OCI-LY1 (cell line): ENCODE measurements around the gene WHRN.

ENCODE experiments used
- H2AFZ ChIP-seq: fragments of 200-600 bp; sonication (generic), shearing (Covaris generic); 2 replicates; pipeline ENCODE4 v1.6.0; 2014; ENCODE audit warnings: antibody characterized with exemption, mild to moderate bottlenecking, low read length
- H3F3A ChIP-seq: fragments of 200-600 bp; sonication (generic), shearing (Covaris generic); 2 replicates; pipeline ENCODE4 v1.6.0; 2014; ENCODE audit warnings: mild to moderate bottlenecking, antibody characterized with exemption, low read length, moderate library complexity; ENCODE audit not compliant: insufficient read depth
- H3K27ac ChIP-seq: fragments of 200-600 bp; sonication (generic); 2 replicates; pipeline ENCODE4 v1.5.1; 2014; ENCODE audit warnings: low read length, mixed run types, mild to moderate bottlenecking, low read depth; ENCODE audit not compliant: poor library complexity, severe bottlenecking
- H3K27me3 ChIP-seq: fragments of 200-600 bp; sonication (generic); 2 replicates; pipeline ENCODE4 v1.6.0; 2014; ENCODE audit warnings: antibody characterized with exemption, mild to moderate bottlenecking, low read length, moderate library complexity; ENCODE audit not compliant: insufficient read depth
- H3K36me3 ChIP-seq: fragments of 200-600 bp; sonication (generic); 2 replicates; pipeline ENCODE4 v1.6.1; 2014; ENCODE audit warnings: mild to moderate bottlenecking, antibody characterized with exemption, low read length, moderate library complexity, mixed read lengths; ENCODE audit not compliant: insufficient read depth
- H3K4me1 ChIP-seq: fragments of 200-600 bp; sonication (generic); 2 replicates; pipeline ENCODE4 v1.5.1; 2014; ENCODE audit warnings: mild to moderate bottlenecking, low read length, moderate library complexity; ENCODE audit not compliant: insufficient read depth, severe bottlenecking
- H3K4me2 ChIP-seq: fragments of 200-600 bp; sonication (generic), shearing (Covaris generic); 2 replicates; pipeline ENCODE4 v1.6.1; 2014; ENCODE audit warnings: low read length
- H3K4me3 ChIP-seq: fragments of 200-600 bp; sonication (generic); 2 replicates; pipeline ENCODE4 v1.5.1; 2014; ENCODE audit warnings: low read length, low read depth, mild to moderate bottlenecking, mixed read lengths; ENCODE audit not compliant: poor library complexity, severe bottlenecking
- H3K79me2 ChIP-seq: fragments of 200-600 bp; shearing (Covaris generic); 2 replicates; pipeline ENCODE4 v1.6.1; 2016; ENCODE audit warnings: mixed run types, low read length, mixed read lengths; ENCODE audit not compliant: insufficient read depth
- H3K9ac ChIP-seq: fragments of 200-600 bp; sonication (generic), shearing (Covaris generic); 2 replicates; pipeline ENCODE4 v1.6.1; 2014; ENCODE audit warnings: mild to moderate bottlenecking, low read length, mixed read lengths
- H3K9me2 ChIP-seq: fragments of 200-600 bp; sonication (generic), shearing (Covaris generic); 2 replicates; pipeline ENCODE4 v1.6.1; 2014; ENCODE audit warnings: low read depth, mild to moderate bottlenecking, low read length, mixed read lengths
- H3K9me3 ChIP-seq: fragments of 200-600 bp; shearing (Covaris generic); 2 replicates; pipeline ENCODE4 v1.6.1; 2014; ENCODE audit warnings: low read length, mixed read lengths
- H4K20me1 ChIP-seq: fragments of 200-600 bp; sonication (generic), shearing (Covaris generic); 2 replicates; pipeline ENCODE4 v1.6.0; 2016; ENCODE audit warnings: mild to moderate bottlenecking, low read length; ENCODE audit not compliant: insufficient read depth
- CTCF ChIP-seq: fragments of 200-600 bp; sonication (generic), shearing (Covaris generic); IDR thresholded peaks from 2 replicates; pipeline ENCODE4 v1.5.1; 2017; ENCODE audit warnings: mild to moderate bottlenecking, antibody characterized with exemption, low read length, moderate library complexity, mixed read lengths
- EZH2 ChIP-seq: fragments of 200-600 bp; sonication (generic), shearing (Covaris generic); IDR thresholded peaks from 2 replicates; pipeline ENCODE4 v1.8.0; 2017; ENCODE audit warnings: borderline replicate concordance, mixed run types, mild to moderate bottlenecking, antibody characterized with exemption, low read length, moderate library complexity, mixed read lengths

Gene WHRN

GRCh38 chr9:114446036-114446435 lies 59.2 kb downstream of the WHRN start:
- peaks cover under 1% of the 10 kb centered on the region for H3K4me1 ChIP-seq
- H3K79me2 ChIP-seq = no peaks in the 10 kb centered on the region
- H3K9ac ChIP-seq = no peak overlapping the region
- peaks cover 3% of the 10 kb centered on the region; the same call in 1 of the 2 replicates for H3K27me3 ChIP-seq
- peaks cover 8% of the 10 kb centered on the region; the same call in 1 of the 2 replicates for H3K9me3 ChIP-seq
- no peak overlapping the region for H3K4me2 ChIP-seq
- TF ChIP-seq CTCF (no peak), EZH2 (no peak)
- H3K27ac ChIP-seq = no peak overlapping the region
- no peaks in the 10 kb centered on the region for H4K20me1 ChIP-seq
- no peaks in the 10 kb centered on the region for H3F3A ChIP-seq
- H3K9me2 ChIP-seq = no peaks in the 10 kb centered on the region
- H2AFZ ChIP-seq = no peak overlapping the region
- H3K4me3 ChIP-seq = no peak overlapping the region
- H3K36me3 ChIP-seq = no peaks in the 10 kb centered on the region; the same call in 1 of the 2 replicates

GRCh38 chr9:114445616-114446015 lies 59.7 kb downstream of the WHRN start:
- no peaks in the 10 kb centered on the region for H3F3A ChIP-seq
- no peak overlapping the region for H3K27ac ChIP-seq
- H3K4me1 ChIP-seq = no peaks in the 10 kb centered on the region
- TF ChIP-seq EZH2 (no peak), CTCF (no peak)
- no peaks in the 10 kb centered on the region for H3K79me2 ChIP-seq
- no peak overlapping the region for H3K9ac ChIP-seq
- H3K9me2 ChIP-seq = no peaks in the 10 kb centered on the region
- no peak overlapping the region for H2AFZ ChIP-seq
- H3K4me2 ChIP-seq = no peak overlapping the region
- no peak overlapping the region for H3K4me3 ChIP-seq
- peaks cover 8% of the 10 kb centered on the region; the same call in 1 of the 2 replicates for H3K9me3 ChIP-seq
- H3K27me3 ChIP-seq = peaks cover 3% of the 10 kb centered on the region; the same call in 1 of the 2 replicates
- no peaks in the 10 kb centered on the region; the same call in 1 of the 2 replicates for H3K36me3 ChIP-seq
- H4K20me1 ChIP-seq = no peaks in the 10 kb centered on the region

GRCh38 chr9:114442022-114442421 lies 63.3 kb downstream of the WHRN start:
- H3K9me2 ChIP-seq = no peaks in the 10 kb centered on the region
- H3K79me2 ChIP-seq = no peaks in the 10 kb centered on the region
- no peak overlapping the region for H3K4me2 ChIP-seq
- no peaks in the 10 kb centered on the region for H3K4me1 ChIP-seq
- no peaks in the 10 kb centered on the region; the same call in 1 of the 2 replicates for H3K36me3 ChIP-seq
- no peaks in the 10 kb centered on the region for H4K20me1 ChIP-seq
- no peak overlapping the region for H3K4me3 ChIP-seq
- H3K27ac ChIP-seq = no peak overlapping the region
- TF ChIP-seq EZH2 = no peak
- H3K9me3 ChIP-seq = peaks cover 8% of the 10 kb centered on the region; the same call in 1 of the 2 replicates
- H2AFZ ChIP-seq = no peak overlapping the region
- H3K9ac ChIP-seq = no peak overlapping the region
- no peaks in the 10 kb centered on the region for H3F3A ChIP-seq
- H3K27me3 ChIP-seq = peaks cover 3% of the 10 kb centered on the region

GRCh38 chr9:114437401-114437893 lies 67.8 kb downstream of the WHRN start:
- no peaks in the 10 kb centered on the region for H3K4me1 ChIP-seq
- H4K20me1 ChIP-seq = no peaks in the 10 kb centered on the region
- no peak overlapping the region for H3K9ac ChIP-seq
- H3K36me3 ChIP-seq = no peaks in the 10 kb centered on the region
- no peak overlapping the region for H2AFZ ChIP-seq
- H3F3A ChIP-seq = no peaks in the 10 kb centered on the region
- H3K9me2 ChIP-seq = no peaks in the 10 kb centered on the region
- H3K27me3 ChIP-seq = no peaks in the 10 kb centered on the region; the same call in 1 of the 2 replicates
- no peak overlapping the region for H3K4me3 ChIP-seq
- TF ChIP-seq EZH2 (no peak), CTCF (no peak)
- H3K9me3 ChIP-seq = no peaks in the 10 kb centered on the region
- H3K27ac ChIP-seq = no peak overlapping the region
- no peaks in the 10 kb centered on the region for H3K79me2 ChIP-seq
- H3K4me2 ChIP-seq = no peak overlapping the region
